Lower lobe of right lung (tissue), 2 donors: ENCODE measurements around the gene NME1. TPM values are rescaled to one million over a fixed set of nuclear protein-coding genes. Genes with fewer than 3 reads are reported as not detected.
A peak's percentile ranks its signal among the peaks of the same experiment; 100 is the strongest.
"Not testable (repeated sequence)": the region's sequence is repeated elsewhere in the genome, so short reads cannot be mapped to it uniquely, and the experiment has no call there.

Experiments
- ATAC-seq, 2 donors: fragments of 200-7000 bp; cut with Tn5 transposase; one replicate each; pipeline ENCODE4 v1.9.1; 2020 to 2022; ENCODE audit warnings: mild to moderate bottlenecking in 2 of 2, moderate library complexity in 2 of 2
- DNase-seq: peaks from one replicate; pipeline ENCODE4 v3.0.0-alpha.2; 2020
- H3K27ac ChIP-seq: fragments of 200-600 bp; one replicate; pipeline ENCODE4 v1.8.0; 2022
- H3K27me3 ChIP-seq: fragments of 200-600 bp; one replicate; pipeline ENCODE4 v1.8.0; 2022; ENCODE audit warnings: low read depth
- H3K36me3 ChIP-seq: fragments of 200-600 bp; one replicate; pipeline ENCODE4 v1.8.0; 2022; ENCODE audit warnings: mild to moderate bottlenecking
- H3K4me1 ChIP-seq: fragments of 200-600 bp; one replicate; pipeline ENCODE4 v1.8.0; 2022
- H3K4me3 ChIP-seq: fragments of 200-600 bp; one replicate; pipeline ENCODE4 v1.8.0; 2022; ENCODE audit warnings: mild to moderate bottlenecking
- H3K9me3 ChIP-seq: fragments of 200-600 bp; one replicate; pipeline ENCODE4 v1.8.0; 2022
- intact Hi-C: fragments of 100-400 bp; cut with DNase I; formaldehyde crosslinking; loops from one replicate; pipeline ENCODE4 v1.11.0; 2022
- long read RNA-seq: library from polyadenylated mRNA; unstranded; transcript quantifications from one replicate; pipeline ENCODE4 v2.0.0, GENCODE V29; 2021
- total RNA-seq: library from RNA; stranded (reverse); fragmentation: NEBNext Ultra II Directional; extraction: Animal tissue kit (Norgen Biotek cat#: 25700); gene quantifications from one replicate; pipeline ENCODE4 v1.2.1, GENCODE V29; 2021
- TF ChIP-seq, protein P1 (sequence below): fragments of 200-600 bp; IDR thresholded peaks from one replicate; pipeline ENCODE4 v1.8.0; 2022; ENCODE audit warnings: antibody characterized with exemption, mild to moderate bottlenecking
- donor health status: DM: no; HTN: yes; CAD: no; lungs with severe emphysema.

Gene NME1
- 24.0 TPM for total RNA-seq
- long read RNA-seq, transcript NME1-203 (5 exons, 940 nt): major isoform, 19 of 22 reads
- long read RNA-seq, partial matches to known transcripts: 1 of 22 reads
- long read RNA-seq, other reads (novel, unspliced or antisense): 1 of 22 reads

DNA sequence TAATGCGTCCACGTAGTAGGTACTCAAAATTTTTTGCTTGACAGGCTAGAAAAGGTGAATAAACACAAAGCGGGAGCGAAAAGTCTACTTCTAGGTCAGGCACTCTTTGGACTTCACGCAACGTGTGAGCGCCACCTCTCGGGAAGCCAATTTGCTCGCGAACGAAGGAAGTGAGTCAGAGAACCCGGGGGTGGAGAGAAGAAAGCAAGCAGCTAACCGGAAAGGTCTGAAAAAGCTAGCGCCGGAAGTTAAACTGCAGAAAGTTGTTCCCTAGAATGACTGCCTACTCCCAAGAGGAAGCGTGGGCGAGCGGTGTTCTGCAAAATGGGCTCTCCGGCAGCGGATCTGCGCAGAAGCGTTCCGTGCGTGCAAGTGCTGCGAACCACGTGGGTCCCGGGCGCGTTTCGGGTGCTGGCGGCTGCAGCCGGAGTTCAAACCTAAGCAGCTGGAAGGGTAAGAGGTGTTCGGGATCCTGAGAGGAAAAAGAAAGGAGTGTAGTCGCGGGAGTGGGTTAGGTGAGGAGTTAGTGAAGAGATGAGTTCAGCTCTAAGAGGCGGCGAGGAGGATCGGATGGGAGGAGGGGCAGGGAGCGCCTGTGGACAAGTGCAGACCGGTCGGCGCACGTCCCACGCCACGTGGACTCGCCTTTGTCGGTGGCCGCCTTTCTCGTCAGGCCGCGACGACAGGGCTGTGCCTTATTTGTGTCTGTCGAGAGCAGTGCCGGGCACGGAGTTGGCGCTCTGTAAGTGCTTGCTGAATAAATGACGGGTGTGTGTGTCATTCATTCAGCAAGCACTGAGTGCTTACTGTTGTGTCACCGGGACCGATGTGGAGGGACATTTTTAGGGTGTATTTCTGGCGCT is at the start of gene NME1:
NME1 (plus strand) TSS at position 350 of the 863 bp plus-strand sequence. CDS start 2,096 bp downstream, outside the sequence.
- Histone ChIP-seq H3K36me3 (peaks cover 7% of the 10 kb centered on the region), H3K4me1 (peaks cover 20% of the 10 kb centered on the region), H3K9me3 (no peaks in the 10 kb centered on the region), H3K27ac (peak within 1 kb of the TSS; percentile 81), H3K27me3 (no peaks in the 10 kb centered on the region), H3K4me3 (peak within 1 kb of the TSS; percentile 67)
- TF ChIP-seq, protein P1, sequence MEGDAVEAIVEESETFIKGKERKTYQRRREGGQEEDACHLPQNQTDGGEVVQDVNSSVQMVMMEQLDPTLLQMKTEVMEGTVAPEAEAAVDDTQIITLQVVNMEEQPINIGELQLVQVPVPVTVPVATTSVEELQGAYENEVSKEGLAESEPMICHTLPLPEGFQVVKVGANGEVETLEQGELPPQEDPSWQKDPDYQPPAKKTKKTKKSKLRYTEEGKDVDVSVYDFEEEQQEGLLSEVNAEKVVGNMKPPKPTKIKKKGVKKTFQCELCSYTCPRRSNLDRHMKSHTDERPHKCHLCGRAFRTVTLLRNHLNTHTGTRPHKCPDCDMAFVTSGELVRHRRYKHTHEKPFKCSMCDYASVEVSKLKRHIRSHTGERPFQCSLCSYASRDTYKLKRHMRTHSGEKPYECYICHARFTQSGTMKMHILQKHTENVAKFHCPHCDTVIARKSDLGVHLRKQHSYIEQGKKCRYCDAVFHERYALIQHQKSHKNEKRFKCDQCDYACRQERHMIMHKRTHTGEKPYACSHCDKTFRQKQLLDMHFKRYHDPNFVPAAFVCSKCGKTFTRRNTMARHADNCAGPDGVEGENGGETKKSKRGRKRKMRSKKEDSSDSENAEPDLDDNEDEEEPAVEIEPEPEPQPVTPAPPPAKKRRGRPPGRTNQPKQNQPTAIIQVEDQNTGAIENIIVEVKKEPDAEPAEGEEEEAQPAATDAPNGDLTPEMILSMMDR: peak; percentile 87
- intact Hi-C loops: loop anchor here (5.0 kb wide), 1 partner anchor 151 kb away; no protein-coding TSS in a partner anchor
- peak; percentile 99 for ATAC-seq
- peak; percentile 96 for DNase-seq

- no peak for ATAC-seq
- Histone ChIP-seq H3K27me3 (no peaks in the 10 kb centered on the region), H3K9me3 (no peaks in the 10 kb centered on the region), H3K4me3 (no peak overlapping the region), H3K4me1 (peaks cover 60% of the 10 kb centered on the region), H3K36me3 (peaks cover 4% of the 10 kb centered on the region), H3K27ac (no peak overlapping the region)
- TF ChIP-seq, protein P1: no peak
- intact Hi-C loops: no loop called here
- no peak for DNase-seq
Observed at GRCh38 chr17:51107778-51108177, 45.6 kb upstream of the NME1 start.

- H3K27me3 ChIP-seq, intact Hi-C loops, H3K9me3 ChIP-seq, H3K4me3 ChIP-seq, H3K36me3 ChIP-seq: not testable (repeated sequence)
- peak; percentile 93 to 96 for ATAC-seq
- peaks cover 45% of the 10 kb centered on the region for H3K4me1 ChIP-seq
- peak overlapping the region; percentile 36 for H3K27ac ChIP-seq
- peak; percentile 83 for DNase-seq
Observed at GRCh38 chr17:51112303-51113222, 40.8 kb upstream of the NME1 start.

DNA sequence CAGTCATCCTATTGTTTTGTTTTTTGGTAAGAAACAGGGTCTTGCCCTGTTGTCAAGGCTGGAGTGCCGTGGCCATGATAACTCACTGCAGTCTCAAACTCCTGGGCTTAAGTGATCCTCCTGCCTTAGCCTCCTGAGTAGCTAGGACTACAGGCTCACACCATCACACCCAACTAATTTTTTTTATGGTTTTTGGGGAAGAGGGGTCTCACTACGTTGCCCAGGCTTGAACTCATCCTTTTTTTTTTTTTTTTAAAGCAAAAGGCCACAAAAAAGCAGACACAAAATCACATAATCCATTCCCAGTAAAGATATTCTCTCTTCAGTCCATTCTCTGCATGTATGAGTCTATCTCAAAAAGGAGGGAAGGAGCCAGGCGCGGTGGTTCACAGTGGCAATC is 38.2 kb upstream of the NME1 start:
- no peak overlapping the region for H3K27ac ChIP-seq

DNA sequence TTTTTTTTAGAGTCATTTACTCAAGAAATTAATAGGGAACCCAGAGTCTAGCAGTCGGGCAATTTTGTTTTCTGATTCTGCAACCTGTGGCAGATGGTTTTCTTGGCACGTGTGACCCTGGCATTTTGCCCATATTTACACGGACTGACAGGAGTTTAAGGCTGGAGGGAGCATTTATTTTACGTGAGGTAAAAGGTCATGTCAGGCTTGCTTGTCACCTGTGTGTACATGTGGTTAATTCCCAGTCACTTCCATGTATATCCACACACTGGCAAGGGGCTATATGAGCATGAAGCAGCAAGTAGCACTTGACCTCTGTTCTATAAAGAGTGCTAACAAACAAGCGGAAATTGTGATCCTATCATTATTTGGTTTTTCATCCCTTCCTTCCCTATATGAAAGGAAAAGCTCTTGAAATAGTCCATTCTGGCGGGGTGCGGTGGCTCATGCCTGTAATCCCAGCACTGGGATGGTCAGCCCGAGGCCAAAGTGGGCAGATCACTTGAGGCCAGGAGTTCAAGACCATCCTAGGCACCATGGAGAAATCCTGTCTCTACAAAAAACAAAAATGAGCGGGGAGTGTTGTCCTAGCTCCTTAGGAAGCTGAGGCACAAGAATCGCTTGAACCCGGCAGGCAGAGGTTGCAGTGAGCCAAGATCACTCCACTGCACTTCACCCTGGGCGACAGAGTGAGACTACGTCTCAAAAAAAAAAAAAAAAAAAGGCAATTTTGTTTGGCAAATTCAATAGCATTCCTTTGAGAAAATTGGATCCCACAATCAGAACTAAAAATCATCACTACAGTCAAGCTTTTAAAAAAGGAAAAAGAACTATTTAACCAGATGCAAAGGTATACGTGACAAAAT is 34.8 kb upstream of the NME1 start:
- no peaks in the 10 kb centered on the region for H3K9me3 ChIP-seq
- H3K27ac ChIP-seq: peak overlapping the region; percentile 98
- no peaks in the 10 kb centered on the region for H3K27me3 ChIP-seq
- H3K36me3 ChIP-seq: no peaks in the 10 kb centered on the region
- peak overlapping the region; percentile 97 for H3K4me3 ChIP-seq
- TF ChIP-seq, protein P1: no peak
- DNase-seq (no peak), ATAC-seq (no peak)
- intact Hi-C loops: no loop called here
- H3K4me1 ChIP-seq: peaks cover 43% of the 10 kb centered on the region

More for the DNA sequence above, 38.2 kb upstream of the NME1 start:
- no peaks in the 10 kb centered on the region for H3K9me3 ChIP-seq
- H3K4me1 ChIP-seq: peaks cover 52% of the 10 kb centered on the region
- no peaks in the 10 kb centered on the region for H3K27me3 ChIP-seq
- TF ChIP-seq, protein P1: no peak
- DNase-seq (no peak), ATAC-seq (no peak)
- no peaks in the 10 kb centered on the region for H3K36me3 ChIP-seq
- no peak overlapping the region for H3K4me3 ChIP-seq
- intact Hi-C loops: no loop called here
